SK-N-SH treated with all-trans-retinoic acid at 6 μM for 48 hours (cell line): ENCODE results near the gene TEX36.

ENCODE experiments used
- ISL1 ChIP-seq: fragments of 250-450 bp; sonication (Bioruptor Pico); IDR thresholded peaks from 2 replicates; pipeline ENCODE4 v2.1.2; 2022; ENCODE audit warnings: mild to moderate bottlenecking, moderate library complexity
- TCF4 ChIP-seq: fragments of 250-450 bp; sonication (Bioruptor Pico); IDR thresholded peaks from 2 replicates; pipeline ENCODE4 v1.8.0; 2021; ENCODE audit warnings: mild to moderate bottlenecking, moderate library complexity, borderline replicate concordance
- ZFP3 ChIP-seq: fragments of 250-450 bp; sonication (Bioruptor Pico); IDR thresholded peaks from 2 replicates; pipeline ENCODE4 v1.5.0; 2020; ENCODE audit warnings: mild to moderate bottlenecking, moderate library complexity
- ZFP30 ChIP-seq: fragments of 450-650 bp; formaldehyde crosslinking; IDR thresholded peaks from 2 replicates; pipeline ENCODE4 v1.5.0; 2022; ENCODE audit warnings: mild to moderate bottlenecking, moderate library complexity
- ZNF8 ChIP-seq: fragments of 450-650 bp; formaldehyde crosslinking; IDR thresholded peaks from 2 replicates; pipeline ENCODE4 v1.5.0; 2020; ENCODE audit warnings: mild to moderate bottlenecking, moderate library complexity
- TF ChIP-seq, protein P1 (sequence below): fragments of 250-450 bp; sonication (Bioruptor Pico); IDR thresholded peaks from 2 replicates; pipeline ENCODE4 v1.8.0; 2020; ENCODE audit warnings: mild to moderate bottlenecking, moderate library complexity, borderline replicate concordance
- TF ChIP-seq, protein P2 (sequence below): fragments of 250-450 bp; sonication (Bioruptor Pico); IDR thresholded peaks from 2 replicates; pipeline ENCODE4 v1.5.0; 2020; ENCODE audit warnings: mild to moderate bottlenecking, moderate library complexity

DNA sequence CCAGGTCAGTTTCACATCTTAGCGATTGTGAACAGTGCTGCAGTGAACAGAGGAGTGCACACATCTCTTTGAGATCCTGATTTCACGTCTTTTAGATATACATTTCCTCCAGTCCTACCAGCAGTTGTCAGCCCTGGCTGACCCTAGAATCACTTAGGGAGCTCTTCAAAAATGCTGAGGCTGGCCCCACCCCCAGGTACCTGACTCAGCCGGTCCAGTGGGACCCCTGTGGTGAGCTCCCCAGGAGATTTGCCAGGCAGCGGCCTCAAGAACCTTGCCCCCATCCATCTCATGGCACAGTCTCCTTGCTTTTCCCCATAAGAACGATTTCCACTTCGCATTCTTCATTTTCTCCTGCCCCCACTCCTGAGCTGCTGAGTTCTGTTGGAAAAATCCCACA is 45.5 kb downstream of the TEX36 start:
- TF ChIP-seq ISL1 (no peak), ZFP3 (CRISPR knock-in tag) (no peak), ZFP30 (no peak), ZNF8 (no peak), TCF4 (CRISPR knock-in tag) (no peak)
- TF ChIP-seq, protein P1, sequence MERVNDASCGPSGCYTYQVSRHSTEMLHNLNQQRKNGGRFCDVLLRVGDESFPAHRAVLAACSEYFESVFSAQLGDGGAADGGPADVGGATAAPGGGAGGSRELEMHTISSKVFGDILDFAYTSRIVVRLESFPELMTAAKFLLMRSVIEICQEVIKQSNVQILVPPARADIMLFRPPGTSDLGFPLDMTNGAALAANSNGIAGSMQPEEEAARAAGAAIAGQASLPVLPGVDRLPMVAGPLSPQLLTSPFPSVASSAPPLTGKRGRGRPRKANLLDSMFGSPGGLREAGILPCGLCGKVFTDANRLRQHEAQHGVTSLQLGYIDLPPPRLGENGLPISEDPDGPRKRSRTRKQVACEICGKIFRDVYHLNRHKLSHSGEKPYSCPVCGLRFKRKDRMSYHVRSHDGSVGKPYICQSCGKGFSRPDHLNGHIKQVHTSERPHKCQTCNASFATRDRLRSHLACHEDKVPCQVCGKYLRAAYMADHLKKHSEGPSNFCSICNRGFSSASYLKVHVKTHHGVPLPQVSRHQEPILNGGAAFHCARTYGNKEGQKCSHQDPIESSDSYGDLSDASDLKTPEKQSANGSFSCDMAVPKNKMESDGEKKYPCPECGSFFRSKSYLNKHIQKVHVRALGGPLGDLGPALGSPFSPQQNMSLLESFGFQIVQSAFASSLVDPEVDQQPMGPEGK (CRISPR knock-in tag): no peak
- TF ChIP-seq, protein P2, sequence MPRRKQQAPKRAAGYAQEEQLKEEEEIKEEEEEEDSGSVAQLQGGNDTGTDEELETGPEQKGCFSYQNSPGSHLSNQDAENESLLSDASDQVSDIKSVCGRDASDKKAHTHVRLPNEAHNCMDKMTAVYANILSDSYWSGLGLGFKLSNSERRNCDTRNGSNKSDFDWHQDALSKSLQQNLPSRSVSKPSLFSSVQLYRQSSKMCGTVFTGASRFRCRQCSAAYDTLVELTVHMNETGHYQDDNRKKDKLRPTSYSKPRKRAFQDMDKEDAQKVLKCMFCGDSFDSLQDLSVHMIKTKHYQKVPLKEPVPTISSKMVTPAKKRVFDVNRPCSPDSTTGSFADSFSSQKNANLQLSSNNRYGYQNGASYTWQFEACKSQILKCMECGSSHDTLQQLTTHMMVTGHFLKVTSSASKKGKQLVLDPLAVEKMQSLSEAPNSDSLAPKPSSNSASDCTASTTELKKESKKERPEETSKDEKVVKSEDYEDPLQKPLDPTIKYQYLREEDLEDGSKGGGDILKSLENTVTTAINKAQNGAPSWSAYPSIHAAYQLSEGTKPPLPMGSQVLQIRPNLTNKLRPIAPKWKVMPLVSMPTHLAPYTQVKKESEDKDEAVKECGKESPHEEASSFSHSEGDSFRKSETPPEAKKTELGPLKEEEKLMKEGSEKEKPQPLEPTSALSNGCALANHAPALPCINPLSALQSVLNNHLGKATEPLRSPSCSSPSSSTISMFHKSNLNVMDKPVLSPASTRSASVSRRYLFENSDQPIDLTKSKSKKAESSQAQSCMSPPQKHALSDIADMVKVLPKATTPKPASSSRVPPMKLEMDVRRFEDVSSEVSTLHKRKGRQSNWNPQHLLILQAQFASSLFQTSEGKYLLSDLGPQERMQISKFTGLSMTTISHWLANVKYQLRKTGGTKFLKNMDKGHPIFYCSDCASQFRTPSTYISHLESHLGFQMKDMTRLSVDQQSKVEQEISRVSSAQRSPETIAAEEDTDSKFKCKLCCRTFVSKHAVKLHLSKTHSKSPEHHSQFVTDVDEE (CRISPR knock-in tag): no peak
